H1 (cell line): Measurements from ENCODE around the gene METTL25B. TPM values are rescaled to one million over a fixed set of nuclear protein-coding genes. Genes with fewer than 3 reads are reported as not detected.

Experiments used
- ASH2L ChIP-seq: fragments of 200-600, 300-600 bp; sonication (generic); IDR thresholded peaks from one replicate; pipeline ENCODE4 v1.7.1; 2017; ENCODE audit warnings: low read length
- CHD2 ChIP-seq: IDR thresholded peaks from 2 replicates; pipeline ENCODE4 v1.6.1; 2012; ENCODE audit warnings: low read length, improper control_type of control experiment
- CREB1 ChIP-seq: IDR thresholded peaks from 2 replicates; pipeline ENCODE4 v1.6.1; 2012; ENCODE audit warnings: inconsistent platforms
- CTBP2 ChIP-seq: IDR thresholded peaks from 2 replicates; pipeline ENCODE4 v1.7.0; 2011; ENCODE audit warnings: borderline replicate concordance, mild to moderate bottlenecking, moderate library complexity, mixed read lengths, low read length; ENCODE audit not compliant: insufficient read depth, insufficient read length
- EGR1 ChIP-seq: IDR thresholded peaks from 2 replicates; pipeline ENCODE4 v1.6.1; 2011; ENCODE audit warnings: low read depth, low read length, borderline replicate concordance
- EZH2 ChIP-seq: fragments of 200-600 bp; sonication (generic); IDR thresholded peaks from 2 replicates; pipeline ENCODE4 v1.7.1; 2012; ENCODE audit warnings: low read depth, mild to moderate bottlenecking, moderate library complexity, low read length, inconsistent platforms; ENCODE audit not compliant: severe bottlenecking
- FOSL1 ChIP-seq: IDR thresholded peaks from 2 replicates; pipeline ENCODE4 v1.6.1; 2011; ENCODE audit warnings: mild to moderate bottlenecking, low read depth, low read length, moderate library complexity; ENCODE audit not compliant: insufficient read depth
- GTF2F1 ChIP-seq: IDR thresholded peaks from 2 replicates; pipeline ENCODE4 v1.6.1; 2012; ENCODE audit warnings: low read depth, low read length, improper control_type of control experiment, borderline replicate concordance
- JUN ChIP-seq: IDR thresholded peaks from 2 replicates; pipeline ENCODE4 v1.6.1; 2011; ENCODE audit warnings: low read depth, mild to moderate bottlenecking, improper control_type of control experiment, low read length
- KDM4A ChIP-seq: IDR thresholded peaks from one replicate; pipeline ENCODE4 v1.7.1; 2012; ENCODE audit warnings: low read depth, mild to moderate bottlenecking, moderate library complexity, low read length, inconsistent platforms; ENCODE audit not compliant: severe bottlenecking
- KDM5A ChIP-seq: fragments of 200-600 bp; IDR thresholded peaks from 2 replicates; pipeline ENCODE4 v1.7.1; 2012; ENCODE audit warnings: mild to moderate bottlenecking, low read length, inconsistent platforms, mixed read lengths
- MAX ChIP-seq: IDR thresholded peaks from 2 replicates; pipeline ENCODE4 v1.6.1; 2012; ENCODE audit warnings: inconsistent platforms
- NRF1 ChIP-seq: IDR thresholded peaks from 2 replicates; pipeline ENCODE4 v1.6.1; 2011; ENCODE audit warnings: mild to moderate bottlenecking, low read depth, low read length, improper control_type of control experiment
- POU5F1 ChIP-seq: IDR thresholded peaks from 2 replicates; pipeline ENCODE4 v1.6.1; 2011; ENCODE audit warnings: low read depth, mild to moderate bottlenecking, low read length, moderate library complexity
- RFX5 ChIP-seq: IDR thresholded peaks from 2 replicates; pipeline ENCODE4 v1.6.1; 2011; ENCODE audit warnings: low read depth, low read length, improper control_type of control experiment, borderline replicate concordance
- SIRT6 ChIP-seq: IDR thresholded peaks from one replicate; pipeline ENCODE4 v1.7.1; 2012; ENCODE audit warnings: low read length, inconsistent platforms
- SIX5 ChIP-seq: IDR thresholded peaks from 2 replicates; pipeline ENCODE4 v1.6.1; 2011; ENCODE audit warnings: mild to moderate bottlenecking, low read depth, low read length
- SP1 ChIP-seq: IDR thresholded peaks from 2 replicates; pipeline ENCODE4 v1.6.1; 2011; ENCODE audit warnings: low read depth, low read length
- SP4 ChIP-seq: IDR thresholded peaks from 2 replicates; pipeline ENCODE4 v1.6.1; 2012; ENCODE audit warnings: low read length, inconsistent platforms
- TAF1 ChIP-seq: IDR thresholded peaks from 2 replicates; pipeline ENCODE4 v1.6.1; 2011; ENCODE audit warnings: mild to moderate bottlenecking, low read depth, low read length
- TBP ChIP-seq: IDR thresholded peaks from 2 replicates; pipeline ENCODE4 v1.6.1; 2011; ENCODE audit warnings: low read depth, low read length, improper control_type of control experiment
- TCF12 ChIP-seq: IDR thresholded peaks from 2 replicates; pipeline ENCODE4 v1.6.1; 2011; ENCODE audit warnings: low read depth, mild to moderate bottlenecking, low read length
- polyA plus RNA-seq, 7 experiments: library from polyadenylated mRNA; depleted of rRNA in 3 of 7; stranded (reverse) in 5 of 7; unstranded in 2 of 7; fragments of >200 nt in 5 of 7; fragments of 200-250 nt in 2 of 7; gene quantifications; 1 replicate in 5 of 7; 2 replicates in 1 of 7; 4 replicates in 1 of 7; pipeline versions ENCODE4 v1.2.1 to v1.2.3, GENCODE V29; 2011 to 2013; ENCODE audit warnings: missing spikeins in 2 of 7, mixed read lengths in 2 of 7
- total RNA-seq: library from RNA; stranded (reverse); fragmentation: NEBNext Ultra II Directional; extraction: Animal tissue kit (Norgen Biotek cat#: 25700); gene quantifications from 2 replicates; pipeline ENCODE4 v1.2.1, GENCODE V29; 2021
- TF ChIP-seq, protein P1 (sequence below): IDR thresholded peaks from 2 replicates; pipeline ENCODE4 v1.6.1; 2012; ENCODE audit warnings: inconsistent platforms
- TF ChIP-seq, protein P2 (sequence below): IDR thresholded peaks from 2 replicates; pipeline ENCODE4 v1.6.1; 2012; ENCODE audit warnings: low read length, inconsistent platforms

The METTL25B gene
- total and polyA plus RNA-seq, 2 of the 8 experiments (the other 6 are each of a cell fraction or from before 2014, with no cell fraction given) = 28.4 to 30.1 TPM

DNA sequence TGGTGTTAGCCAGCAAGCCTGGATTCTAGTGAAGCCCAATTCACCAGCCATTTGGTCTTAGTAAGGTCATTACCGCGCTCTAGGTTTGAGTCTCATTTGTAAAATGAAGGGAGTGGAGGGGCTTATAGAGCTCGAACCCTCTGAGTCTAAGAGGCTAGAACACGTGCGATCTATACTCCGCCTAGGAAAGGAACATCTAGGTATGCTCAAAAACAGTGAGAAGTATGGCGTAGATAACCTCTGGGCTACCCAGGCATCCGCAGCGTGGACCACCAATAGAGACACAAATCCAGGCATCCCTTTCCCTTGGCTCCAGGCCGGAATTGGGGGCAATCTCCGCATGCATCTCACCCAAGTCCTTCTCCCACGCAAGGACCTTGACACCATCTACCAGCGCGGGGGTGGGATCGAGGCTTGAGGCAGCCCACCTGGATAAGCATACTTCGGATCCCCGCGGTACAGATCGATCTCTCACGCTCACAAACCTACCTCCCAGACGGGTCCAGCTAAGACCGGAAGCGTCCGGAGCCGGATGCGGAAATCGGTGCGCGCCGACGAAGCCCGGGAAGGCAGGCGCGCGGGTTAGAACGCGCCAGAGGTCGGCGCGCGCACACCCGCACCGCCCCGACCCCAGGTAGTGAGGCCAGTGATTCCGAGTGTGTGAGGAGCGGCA lies at the start of gene METTL25B (continued):
- TF ChIP-seq, protein P1, sequence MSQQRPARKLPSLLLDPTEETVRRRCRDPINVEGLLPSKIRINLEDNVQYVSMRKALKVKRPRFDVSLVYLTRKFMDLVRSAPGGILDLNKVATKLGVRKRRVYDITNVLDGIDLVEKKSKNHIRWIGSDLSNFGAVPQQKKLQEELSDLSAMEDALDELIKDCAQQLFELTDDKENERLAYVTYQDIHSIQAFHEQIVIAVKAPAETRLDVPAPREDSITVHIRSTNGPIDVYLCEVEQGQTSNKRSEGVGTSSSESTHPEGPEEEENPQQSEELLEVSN = peak; percentile 26
- TF ChIP-seq KDM5A (peak; percentile 46), FOSL1 (no peak), ASH2L (no peak), GTF2F1 (no peak; the same call in 1 of the 2 replicates), CREB1 (peak; percentile 84), TCF12 (no peak), TAF1 (peak; percentile 82), EZH2 (no peak), SP4 (no peak; the same call in 1 of the 2 replicates), CHD2 (no peak), RFX5 (no peak), MAX (no peak), KDM4A (peak; percentile 51), TBP (0 out of 2 replicates have a peak, but pooled peaks have one; percentile 21), CTBP2 (no peak), EGR1 (no peak; the same call in 1 of the 2 replicates), SP1 (no peak), SIX5 (no peak), POU5F1 (no peak), JUN (no peak), SIRT6 (no peak), NRF1 (no peak; the same call in 1 of the 2 replicates)
- TF ChIP-seq, protein P2, sequence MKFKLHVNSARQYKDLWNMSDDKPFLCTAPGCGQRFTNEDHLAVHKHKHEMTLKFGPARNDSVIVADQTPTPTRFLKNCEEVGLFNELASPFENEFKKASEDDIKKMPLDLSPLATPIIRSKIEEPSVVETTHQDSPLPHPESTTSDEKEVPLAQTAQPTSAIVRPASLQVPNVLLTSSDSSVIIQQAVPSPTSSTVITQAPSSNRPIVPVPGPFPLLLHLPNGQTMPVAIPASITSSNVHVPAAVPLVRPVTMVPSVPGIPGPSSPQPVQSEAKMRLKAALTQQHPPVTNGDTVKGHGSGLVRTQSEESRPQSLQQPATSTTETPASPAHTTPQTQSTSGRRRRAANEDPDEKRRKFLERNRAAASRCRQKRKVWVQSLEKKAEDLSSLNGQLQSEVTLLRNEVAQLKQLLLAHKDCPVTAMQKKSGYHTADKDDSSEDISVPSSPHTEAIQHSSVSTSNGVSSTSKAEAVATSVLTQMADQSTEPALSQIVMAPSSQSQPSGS = no peak
